Measurements from ENCODE around the gene BCAS3.

The BCAS3 gene

DNA sequence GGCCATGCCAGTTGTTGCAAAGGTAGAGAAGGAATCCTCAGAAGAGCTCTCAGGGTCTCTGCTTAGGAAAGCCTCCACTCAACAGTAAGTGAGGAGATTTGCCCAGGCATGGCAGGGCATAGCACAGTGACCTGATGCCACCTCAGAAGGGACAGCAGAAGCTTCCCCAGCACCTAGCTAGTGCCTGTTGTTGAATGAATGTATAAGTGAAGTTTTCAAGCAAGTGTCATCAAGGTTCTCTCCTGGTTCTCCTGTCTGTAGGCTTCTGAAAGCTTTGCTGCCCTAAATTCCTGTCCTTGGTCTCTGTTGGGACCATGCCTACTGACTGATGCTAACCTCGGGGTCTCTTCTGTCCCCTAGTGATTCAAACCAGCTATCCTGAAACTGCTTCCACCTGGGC lies 607.1 kb downstream of the BCAS3 start:
- no peak overlapping the region for H3K27ac ChIP-seq
- no peaks in the 10 kb centered on the region for H3K27me3 ChIP-seq (ENCODE audit: control insufficient read depth, insufficient read depth, low read length)
- no peak overlapping the region for H2AFZ ChIP-seq
- no peaks in the 10 kb centered on the region for H3K4me1 ChIP-seq
- H3K4me3 ChIP-seq (ENCODE audit: low read depth, low read length): no peak overlapping the region
- H3K36me3 ChIP-seq (ENCODE audit: control insufficient read depth, insufficient read depth, low read length): no peaks in the 10 kb centered on the region
- no peak overlapping the region for H3K9ac ChIP-seq
- no peaks in the 10 kb centered on the region for H3K9me3 ChIP-seq (ENCODE audit: control insufficient read depth, low read length)
- H3K4me2 ChIP-seq (ENCODE audit: low read length): no peak overlapping the region
- TF ChIP-seq, protein P1, sequence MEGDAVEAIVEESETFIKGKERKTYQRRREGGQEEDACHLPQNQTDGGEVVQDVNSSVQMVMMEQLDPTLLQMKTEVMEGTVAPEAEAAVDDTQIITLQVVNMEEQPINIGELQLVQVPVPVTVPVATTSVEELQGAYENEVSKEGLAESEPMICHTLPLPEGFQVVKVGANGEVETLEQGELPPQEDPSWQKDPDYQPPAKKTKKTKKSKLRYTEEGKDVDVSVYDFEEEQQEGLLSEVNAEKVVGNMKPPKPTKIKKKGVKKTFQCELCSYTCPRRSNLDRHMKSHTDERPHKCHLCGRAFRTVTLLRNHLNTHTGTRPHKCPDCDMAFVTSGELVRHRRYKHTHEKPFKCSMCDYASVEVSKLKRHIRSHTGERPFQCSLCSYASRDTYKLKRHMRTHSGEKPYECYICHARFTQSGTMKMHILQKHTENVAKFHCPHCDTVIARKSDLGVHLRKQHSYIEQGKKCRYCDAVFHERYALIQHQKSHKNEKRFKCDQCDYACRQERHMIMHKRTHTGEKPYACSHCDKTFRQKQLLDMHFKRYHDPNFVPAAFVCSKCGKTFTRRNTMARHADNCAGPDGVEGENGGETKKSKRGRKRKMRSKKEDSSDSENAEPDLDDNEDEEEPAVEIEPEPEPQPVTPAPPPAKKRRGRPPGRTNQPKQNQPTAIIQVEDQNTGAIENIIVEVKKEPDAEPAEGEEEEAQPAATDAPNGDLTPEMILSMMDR (IDR thresholded peaks at IDR 0.05): no peak
- no peaks in the 10 kb centered on the region for H3K79me2 ChIP-seq

DNA sequence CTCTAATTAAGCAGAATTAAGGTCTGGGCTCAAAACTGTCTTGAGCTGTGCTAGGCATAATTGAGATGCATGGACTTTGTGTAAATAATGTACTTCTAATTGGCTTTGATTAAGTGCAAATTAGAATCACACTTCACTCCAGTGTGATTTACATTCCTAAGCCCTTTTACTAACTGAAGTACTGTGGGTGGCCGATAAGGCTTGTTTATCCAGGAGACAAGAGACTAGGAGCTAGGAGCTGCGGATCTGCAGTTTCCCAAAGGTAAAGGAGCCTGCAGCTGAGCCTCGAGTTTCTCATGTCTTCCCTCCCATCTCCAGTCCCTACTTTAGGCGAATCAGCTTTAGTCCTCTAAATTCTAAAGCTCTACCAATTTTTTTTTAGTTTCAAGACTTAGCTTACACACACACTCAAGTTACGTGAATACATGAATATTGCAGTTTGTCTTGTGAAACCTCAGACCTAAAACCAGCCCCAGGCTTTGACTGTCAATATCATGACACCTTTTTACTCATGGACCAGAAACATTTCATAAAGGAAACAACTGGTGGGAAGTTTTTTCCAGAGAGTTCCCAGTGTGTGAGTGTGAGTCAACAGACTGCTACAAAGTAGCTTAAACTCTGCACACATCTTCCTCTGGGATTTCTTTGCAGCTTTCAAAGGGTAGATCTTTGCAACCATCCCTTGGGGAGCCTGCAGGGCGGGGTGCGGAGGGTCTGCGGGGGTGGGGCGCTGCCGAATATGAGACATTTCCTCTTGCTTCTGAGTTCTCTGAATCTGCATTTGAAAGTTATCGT lies 608.1 kb downstream of the BCAS3 start:
- Histone ChIP-seq H3K4me3 (ENCODE audit: low read depth, low read length) (no peak overlapping the region), H3K4me2 (ENCODE audit: low read length) (no peak overlapping the region), H3K4me1 (no peaks in the 10 kb centered on the region), H3K9me3 (ENCODE audit: control insufficient read depth, low read length) (no peaks in the 10 kb centered on the region), H3K27ac (no peak overlapping the region), H3K9ac (no peak overlapping the region), H2AFZ (no peak overlapping the region), H3K27me3 (ENCODE audit: control insufficient read depth, insufficient read depth, low read length) (no peaks in the 10 kb centered on the region), H3K79me2 (no peaks in the 10 kb centered on the region), H3K36me3 (ENCODE audit: control insufficient read depth, insufficient read depth, low read length) (no peaks in the 10 kb centered on the region)
- TF ChIP-seq, protein P1 (IDR thresholded peaks at IDR 0.05): no peak

DNA sequence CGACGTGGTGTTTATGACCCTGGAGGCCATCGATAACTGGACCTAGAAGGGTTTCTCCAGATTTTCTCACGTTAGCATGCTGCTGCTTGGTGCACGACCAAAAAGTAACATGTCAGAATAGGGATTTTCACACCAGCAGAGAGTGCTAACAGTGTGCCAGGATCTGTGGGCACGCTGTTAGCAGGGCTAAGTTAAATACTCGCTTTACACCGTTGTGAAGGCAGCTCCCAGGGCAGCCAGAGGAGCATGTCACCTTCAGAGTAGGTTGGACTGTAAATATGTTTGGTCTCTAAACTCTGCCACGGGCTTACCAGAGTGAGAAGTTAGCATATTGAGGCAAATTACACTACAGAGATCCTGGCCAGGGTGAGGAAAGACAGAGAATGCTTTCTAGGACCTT lies 608.8 kb downstream of the BCAS3 start:
- H3K27ac ChIP-seq: no peak overlapping the region

DNA sequence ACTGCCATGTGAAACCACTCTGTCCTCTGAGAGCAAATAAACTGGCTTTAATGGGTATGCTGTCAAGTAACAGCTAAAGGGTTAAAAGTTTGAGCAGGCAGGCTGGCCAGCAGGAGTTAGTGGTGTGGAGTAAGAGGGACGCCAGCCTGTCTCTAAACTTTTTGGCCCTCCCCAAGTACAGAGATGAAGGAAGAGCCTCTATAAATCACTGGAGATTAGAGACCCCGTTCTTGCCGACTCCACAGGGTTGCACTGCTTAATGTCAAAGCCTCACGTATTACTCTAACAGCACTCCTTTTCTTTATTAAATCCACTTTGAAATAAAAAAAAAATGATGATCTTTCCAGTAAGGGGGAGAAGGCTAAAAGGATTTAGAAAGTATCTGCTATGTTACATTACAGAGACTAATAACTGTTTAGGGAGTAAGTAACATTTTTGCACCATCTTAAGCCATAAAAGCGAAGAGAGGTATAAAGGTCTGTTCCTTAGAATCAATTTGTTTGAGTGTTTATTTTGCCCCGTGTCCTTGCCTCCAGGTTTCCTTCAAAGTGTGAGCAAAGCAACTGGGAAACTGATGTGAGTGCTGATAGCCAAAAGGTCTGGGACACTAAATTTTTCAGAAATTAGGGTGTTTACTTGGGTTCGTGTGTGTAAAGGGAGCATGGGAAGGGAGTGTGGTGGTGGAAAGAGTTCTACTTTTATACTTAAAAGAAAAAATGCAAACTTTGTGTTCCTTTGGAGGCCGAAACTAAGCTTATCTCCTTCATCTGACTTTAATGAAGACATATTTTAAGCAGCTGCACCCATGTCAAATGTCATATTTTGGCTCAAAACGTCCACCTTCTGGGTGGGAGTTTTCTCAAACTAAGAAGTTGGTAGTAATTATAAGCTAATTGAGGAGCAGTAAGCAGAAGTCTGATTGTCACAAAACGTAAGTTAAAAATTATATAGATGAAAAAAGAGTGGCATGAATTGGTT lies 612.0 kb downstream of the BCAS3 start:
- H3K4me2 ChIP-seq (ENCODE audit: low read length): no peak overlapping the region
- H3K4me3 ChIP-seq (ENCODE audit: low read depth, low read length): no peak overlapping the region
- no peaks in the 10 kb centered on the region for H3K36me3 ChIP-seq (ENCODE audit: control insufficient read depth, insufficient read depth, low read length)
- no peak overlapping the region for H3K27ac ChIP-seq
- no peaks in the 10 kb centered on the region for H3K9me3 ChIP-seq (ENCODE audit: control insufficient read depth, low read length)
- no peaks in the 10 kb centered on the region for H3K4me1 ChIP-seq
- TF ChIP-seq, protein P1 (IDR thresholded peaks at IDR 0.05): no peak
- H3K9ac ChIP-seq: no peak overlapping the region
- H3K79me2 ChIP-seq: no peaks in the 10 kb centered on the region
- H2AFZ ChIP-seq: no peak overlapping the region
- no peaks in the 10 kb centered on the region for H3K27me3 ChIP-seq (ENCODE audit: control insufficient read depth, insufficient read depth, low read length)

More for the DNA sequence above, 608.8 kb downstream of the BCAS3 start:
- no peak overlapping the region for H3K4me3 ChIP-seq (ENCODE audit: low read depth, low read length)
- no peaks in the 10 kb centered on the region for H3K9me3 ChIP-seq (ENCODE audit: control insufficient read depth, low read length)
- H3K36me3 ChIP-seq (ENCODE audit: control insufficient read depth, insufficient read depth, low read length): no peaks in the 10 kb centered on the region
- no peaks in the 10 kb centered on the region for H3K27me3 ChIP-seq (ENCODE audit: control insufficient read depth, insufficient read depth, low read length)
- H3K79me2 ChIP-seq: no peaks in the 10 kb centered on the region
- no peak overlapping the region for H3K4me2 ChIP-seq (ENCODE audit: low read length)
- TF ChIP-seq, protein P1 (IDR thresholded peaks at IDR 0.05): no peak
- no peak overlapping the region for H2AFZ ChIP-seq
- no peak overlapping the region for H3K9ac ChIP-seq
- no peaks in the 10 kb centered on the region for H3K4me1 ChIP-seq
